ENCODE results near the gene IGSF21.

The IGSF21 gene

DNA sequence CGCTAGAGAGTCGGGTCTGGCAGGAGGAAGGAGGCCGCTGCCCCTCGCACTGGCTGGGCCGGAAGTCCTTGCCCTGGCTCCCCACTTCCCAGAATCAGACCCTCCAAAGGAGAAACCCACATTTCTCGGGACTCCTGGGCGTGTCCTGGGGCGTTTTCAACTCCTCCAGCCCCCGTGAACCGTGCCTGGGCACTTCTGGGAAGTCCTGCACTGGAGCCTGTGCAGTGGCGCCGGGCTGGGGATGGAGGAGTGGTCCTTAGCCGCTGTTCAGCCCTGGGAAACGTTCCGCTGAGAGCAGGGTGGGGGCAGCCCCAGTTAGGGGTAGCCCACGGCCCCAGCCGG, 3.0 kb downstream of the IGSF21 start:
- Histone ChIP-seq H3K9me3 (ENCODE audit: low read depth, low read length) (no peaks in the 10 kb centered on the region), H3K9ac (ENCODE audit: insufficient read length) (peak overlapping the region; percentile 19), H3K36me3 (ENCODE audit: insufficient read depth, low read length) (no peaks in the 10 kb centered on the region), H3K4me3 (peak overlapping the region; percentile 85), H3K27ac (no peak overlapping the region)
- TF ChIP-seq POLR2AphosphoS5 (IDR thresholded peaks at IDR 0.05; ENCODE audit: borderline replicate concordance, low read depth, low read length) (no peak), FOXP2 (optimal IDR thresholded peaks at IDR 0.05; ENCODE audit: control extremely low read depth, extremely low read length, insufficient read depth) (no peak), EZH2 (IDR thresholded peaks at IDR 0.05) (no peak)
- DNase-seq (ENCODE audit: low read depth, low spot score), result no peak

DNA sequence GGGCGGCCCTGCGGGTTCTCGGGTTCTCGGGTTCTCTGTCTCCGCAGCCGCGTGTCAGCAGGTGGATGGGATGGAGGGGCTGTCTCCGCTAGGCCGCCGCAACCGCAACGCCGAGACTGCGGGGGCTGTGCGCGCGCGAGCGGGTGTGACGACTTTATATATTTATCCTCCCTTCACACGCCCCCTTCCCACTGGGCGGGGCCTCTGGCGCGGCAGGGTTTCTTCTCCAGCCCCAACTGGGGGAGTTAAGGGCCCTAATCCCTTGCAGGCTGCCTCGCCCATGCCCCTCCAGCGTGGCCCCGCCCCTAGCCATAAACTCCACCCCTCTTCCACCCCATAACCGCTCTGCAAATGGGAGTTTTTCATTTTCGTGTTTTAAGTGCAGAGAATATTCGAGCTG, 3.4 kb downstream of the IGSF21 start:
- TF ChIP-seq EZH2 (IDR thresholded peaks at IDR 0.05), result no peak
- TF ChIP-seq POLR2AphosphoS5 (IDR thresholded peaks at IDR 0.05; ENCODE audit: borderline replicate concordance, low read depth, low read length), result no peak
- TF ChIP-seq FOXP2 (optimal IDR thresholded peaks at IDR 0.05; ENCODE audit: control extremely low read depth, extremely low read length, insufficient read depth), result no peak
- Histone ChIP-seq H3K27ac (no peak overlapping the region), H3K9ac (ENCODE audit: insufficient read length) (peak overlapping the region; percentile 19), H3K9me3 (ENCODE audit: low read depth, low read length) (no peaks in the 10 kb centered on the region), H3K4me3 (peak overlapping the region; percentile 85), H3K36me3 (ENCODE audit: insufficient read depth, low read length) (no peaks in the 10 kb centered on the region)
- DNase-seq (ENCODE audit: low read depth, low spot score), result no peak

DNA sequence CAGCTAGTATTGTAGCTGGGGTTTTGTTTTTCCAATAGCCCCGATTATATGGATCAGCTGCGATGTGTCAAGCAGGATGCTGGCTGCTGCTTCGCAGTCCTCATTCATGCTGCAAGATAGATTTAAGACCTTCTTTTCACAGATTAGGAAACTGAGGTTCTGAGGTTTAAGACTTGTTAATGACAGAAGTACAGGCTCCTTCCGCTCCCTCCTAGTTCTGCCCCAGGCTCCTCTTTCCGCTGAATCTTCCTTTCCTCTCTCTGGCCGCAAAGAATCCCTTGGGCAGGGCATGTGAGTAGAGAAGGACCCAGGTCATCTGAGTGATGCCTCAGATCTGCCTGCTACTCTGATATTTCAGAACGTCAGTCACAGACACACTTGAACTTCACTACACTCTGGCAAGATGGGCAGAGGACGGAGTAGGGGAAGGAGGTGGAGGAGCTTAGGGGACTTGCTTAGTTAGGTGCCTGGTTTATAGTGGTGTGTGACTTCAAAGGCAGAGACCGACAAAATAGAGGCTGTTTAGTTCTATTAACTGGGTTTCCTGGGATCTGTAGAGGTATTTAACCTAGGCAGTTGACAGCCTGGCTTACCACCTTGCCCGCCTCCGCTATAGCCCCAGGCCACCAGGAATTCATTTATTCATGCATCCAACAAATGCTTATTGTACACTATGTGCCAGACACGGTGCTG, 4.2 kb downstream of the IGSF21 start:
- H3K36me3 ChIP-seq (ENCODE audit: insufficient read depth, low read length), result no peaks in the 10 kb centered on the region
- no peak overlapping the region for H3K27ac ChIP-seq
- TF ChIP-seq EZH2 (IDR thresholded peaks at IDR 0.05), result no peak
- TF ChIP-seq POLR2AphosphoS5 (IDR thresholded peaks at IDR 0.05; ENCODE audit: borderline replicate concordance, low read depth, low read length), result no peak
- TF ChIP-seq FOXP2 (optimal IDR thresholded peaks at IDR 0.05; ENCODE audit: control extremely low read depth, extremely low read length, insufficient read depth), result no peak
- H3K9ac ChIP-seq (ENCODE audit: insufficient read length), result no peak overlapping the region
- DNase-seq (ENCODE audit: low read depth, low spot score), result no peak
- H3K4me3 ChIP-seq, result peak overlapping the region; percentile 85
- H3K9me3 ChIP-seq (ENCODE audit: low read depth, low read length), result no peaks in the 10 kb centered on the region

DNA sequence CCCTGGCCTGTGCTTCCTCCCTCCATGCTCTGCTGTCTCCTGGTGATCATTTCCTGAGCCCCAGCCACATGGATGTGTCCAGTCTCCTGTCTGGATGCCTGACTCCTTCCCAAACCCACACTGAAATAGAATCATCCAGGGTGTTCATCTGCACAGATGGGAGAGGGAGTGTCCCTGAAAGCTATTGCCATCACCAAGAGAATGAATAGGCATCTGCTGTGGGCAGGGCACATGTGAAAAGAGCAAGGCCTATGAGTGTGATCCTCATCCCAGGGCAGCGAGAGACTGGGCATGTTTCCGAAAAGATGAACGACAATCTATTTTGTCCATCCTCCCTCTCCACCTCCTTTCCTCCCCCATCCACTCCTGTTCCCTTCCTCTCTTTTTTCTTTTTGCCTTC, 5.0 kb downstream of the IGSF21 start:
- DNase-seq (ENCODE audit: low read depth, low spot score), result no peak
- Histone ChIP-seq H3K36me3 (ENCODE audit: insufficient read depth, low read length) (no peaks in the 10 kb centered on the region), H3K4me3 (no peak overlapping the region), H3K9ac (ENCODE audit: insufficient read length) (no peak overlapping the region), H3K27ac (no peak overlapping the region), H3K9me3 (ENCODE audit: low read depth, low read length) (no peaks in the 10 kb centered on the region)
- TF ChIP-seq POLR2AphosphoS5 (IDR thresholded peaks at IDR 0.05; ENCODE audit: borderline replicate concordance, low read depth, low read length) (no peak), FOXP2 (optimal IDR thresholded peaks at IDR 0.05; ENCODE audit: control extremely low read depth, extremely low read length, insufficient read depth) (no peak), EZH2 (IDR thresholded peaks at IDR 0.05) (no peak)

DNA sequence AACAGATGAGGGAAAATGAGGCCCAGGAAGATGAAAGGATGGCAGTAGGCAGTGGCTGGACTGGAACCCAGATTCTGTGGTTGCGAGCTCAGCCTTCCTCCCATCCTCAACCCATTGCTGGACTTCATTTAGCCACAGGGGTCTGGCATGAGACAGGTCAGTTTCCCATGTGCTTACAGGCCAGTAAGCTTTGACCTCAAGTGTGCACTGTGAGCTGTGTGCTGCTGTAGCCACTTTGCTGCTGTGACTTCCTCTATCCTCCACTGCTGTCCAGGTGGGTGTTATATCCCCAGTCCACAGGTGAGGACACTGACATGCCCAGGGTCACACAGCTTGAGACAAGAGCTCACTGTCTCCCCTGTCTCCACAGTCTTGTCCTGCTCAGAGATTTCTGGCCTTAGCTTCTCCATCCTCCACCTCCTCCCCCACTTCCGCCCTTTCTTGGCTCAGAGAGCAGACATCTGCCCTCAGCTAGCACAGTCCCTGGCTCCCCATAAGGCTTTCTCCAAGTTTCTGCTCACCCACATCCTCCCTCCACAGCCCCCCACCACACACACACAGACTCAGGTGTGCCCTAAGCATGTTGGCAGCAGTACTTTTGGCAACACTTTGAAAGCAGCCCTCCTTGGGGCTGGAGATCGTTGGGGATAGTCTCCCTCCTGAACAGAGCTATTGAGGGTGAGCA, 7.3 kb downstream of the IGSF21 start:
- DNase-seq (ENCODE audit: low read depth, low spot score), result no peak
- Histone ChIP-seq H3K9ac (ENCODE audit: insufficient read length) (no peak overlapping the region), H3K27ac (no peak overlapping the region), H3K36me3 (ENCODE audit: insufficient read depth, low read length) (no peaks in the 10 kb centered on the region), H3K4me3 (no peak overlapping the region), H3K9me3 (ENCODE audit: low read depth, low read length) (no peaks in the 10 kb centered on the region)
- TF ChIP-seq EZH2 (IDR thresholded peaks at IDR 0.05) (no peak), FOXP2 (optimal IDR thresholded peaks at IDR 0.05; ENCODE audit: control extremely low read depth, extremely low read length, insufficient read depth) (no peak), POLR2AphosphoS5 (IDR thresholded peaks at IDR 0.05; ENCODE audit: borderline replicate concordance, low read depth, low read length) (no peak)

DNA sequence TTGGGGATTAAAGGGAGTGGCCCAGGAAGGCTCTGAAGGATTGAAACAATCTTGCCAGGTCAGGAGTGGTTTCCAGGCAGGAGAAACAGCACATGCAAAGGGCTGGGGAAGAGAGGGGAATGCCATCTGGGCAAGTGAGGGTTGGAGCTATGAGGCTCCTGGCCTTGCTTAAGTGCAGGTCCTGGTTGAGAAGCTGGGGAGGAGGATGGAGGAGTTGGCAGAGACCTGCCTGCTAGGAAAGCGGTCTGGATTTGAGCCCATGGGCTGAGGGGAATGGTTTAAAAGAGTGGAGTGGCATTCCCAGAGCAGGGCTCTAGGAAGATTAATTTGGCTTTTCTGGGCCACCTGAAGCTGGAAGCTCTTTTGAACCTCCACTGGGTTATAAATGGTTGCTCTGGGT, 9.2 kb downstream of the IGSF21 start:
- no peak overlapping the region for H3K4me3 ChIP-seq
- H3K9me3 ChIP-seq (ENCODE audit: low read depth, low read length), result no peaks in the 10 kb centered on the region
- no peaks in the 10 kb centered on the region for H3K36me3 ChIP-seq (ENCODE audit: insufficient read depth, low read length)
- H3K9ac ChIP-seq (ENCODE audit: insufficient read length), result no peak overlapping the region
- no peak overlapping the region for H3K27ac ChIP-seq
- DNase-seq (ENCODE audit: low read depth, low spot score), result no peak
- TF ChIP-seq POLR2AphosphoS5 (IDR thresholded peaks at IDR 0.05; ENCODE audit: borderline replicate concordance, low read depth, low read length) (no peak), EZH2 (IDR thresholded peaks at IDR 0.05) (no peak), FOXP2 (optimal IDR thresholded peaks at IDR 0.05; ENCODE audit: control extremely low read depth, extremely low read length, insufficient read depth) (no peak)

DNA sequence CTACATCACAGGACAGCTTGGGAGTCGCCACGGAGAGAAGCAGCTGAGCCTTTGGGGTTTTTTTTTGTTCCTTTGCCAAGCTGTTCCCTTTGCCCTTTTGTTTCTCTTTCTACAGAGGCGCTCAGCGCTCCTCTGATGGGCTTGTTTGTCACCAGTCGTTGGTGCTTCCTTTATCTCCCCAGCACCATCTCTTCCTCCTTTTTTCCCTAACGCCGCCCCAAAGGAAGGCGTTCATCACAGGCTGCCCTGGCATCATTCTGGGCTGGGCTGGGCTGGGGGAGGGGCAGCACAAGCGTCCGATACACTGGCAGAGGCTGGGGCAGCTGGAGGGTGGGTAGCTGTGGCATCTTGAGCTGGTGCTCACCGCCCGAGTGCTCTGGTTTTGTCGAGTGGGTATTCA, 10.5 kb downstream of the IGSF21 start:
- Histone ChIP-seq H3K9me3 (ENCODE audit: low read depth, low read length) (no peaks in the 10 kb centered on the region), H3K9ac (ENCODE audit: insufficient read length) (no peak overlapping the region), H3K27ac (no peak overlapping the region), H3K4me3 (no peak overlapping the region), H3K36me3 (ENCODE audit: insufficient read depth, low read length) (no peaks in the 10 kb centered on the region)
- no peak for TF ChIP-seq POLR2AphosphoS5 (IDR thresholded peaks at IDR 0.05; ENCODE audit: borderline replicate concordance, low read depth, low read length)
- no peak for TF ChIP-seq FOXP2 (optimal IDR thresholded peaks at IDR 0.05; ENCODE audit: control extremely low read depth, extremely low read length, insufficient read depth)
- TF ChIP-seq EZH2 (IDR thresholded peaks at IDR 0.05), result no peak
- DNase-seq (ENCODE audit: low read depth, low spot score), result no peak

DNA sequence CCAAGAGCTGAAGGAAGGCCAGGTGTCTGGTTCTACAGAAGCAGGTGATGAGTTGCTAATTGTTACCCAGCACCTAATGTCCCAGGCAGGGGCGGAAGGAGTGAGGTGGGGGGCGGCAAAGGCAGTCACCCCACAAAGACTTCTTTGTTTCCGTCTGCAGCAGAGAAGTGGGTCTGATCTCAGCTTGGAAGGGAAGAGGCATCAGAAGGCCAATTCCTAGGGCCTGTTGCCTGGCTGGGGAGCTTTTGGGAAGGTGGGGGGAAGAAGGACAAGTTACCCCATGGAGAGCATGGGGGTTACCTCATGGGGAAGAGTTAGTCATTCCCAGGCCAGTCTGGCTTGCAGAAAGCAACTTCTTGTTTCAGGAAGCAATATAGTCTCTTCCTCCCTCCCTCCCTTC, 10.9 kb downstream of the IGSF21 start:
- no peak for DNase-seq (ENCODE audit: low read depth, low spot score)
- TF ChIP-seq POLR2AphosphoS5 (IDR thresholded peaks at IDR 0.05; ENCODE audit: borderline replicate concordance, low read depth, low read length) (no peak), EZH2 (IDR thresholded peaks at IDR 0.05) (no peak), FOXP2 (optimal IDR thresholded peaks at IDR 0.05; ENCODE audit: control extremely low read depth, extremely low read length, insufficient read depth) (no peak)
- no peak overlapping the region for H3K9ac ChIP-seq (ENCODE audit: insufficient read length)
- H3K36me3 ChIP-seq (ENCODE audit: insufficient read depth, low read length), result no peaks in the 10 kb centered on the region
- no peak overlapping the region for H3K4me3 ChIP-seq
- no peaks in the 10 kb centered on the region for H3K9me3 ChIP-seq (ENCODE audit: low read depth, low read length)
- H3K27ac ChIP-seq, result no peak overlapping the region

All from SK-N-MC (cell line).